Measurements from ENCODE around the gene CACNA1I. TPM values are rescaled to one million over a fixed set of nuclear protein-coding genes. Genes with fewer than 3 reads are reported as not detected.

The CACNA1I gene
- total RNA-seq, 1 donor from 2014 or later = 0.06 TPM

- no peak for DNase-seq (ENCODE audit: low read depth)
- TF ChIP-seq CTCF (conservative IDR thresholded peaks at IDR 0.05; ENCODE audit: low read depth, low read length) = no peak
- no peak overlapping the region for H3K4me3 ChIP-seq (ENCODE audit: low read depth, low read length)
These were observed 10.4 kb upstream of the CACNA1I start for GRCh38 chr22:39560127-39560526.

- no peak for DNase-seq (ENCODE audit: low read depth)
- no peak for TF ChIP-seq CTCF (conservative IDR thresholded peaks at IDR 0.05; ENCODE audit: low read depth, low read length)
- no peak overlapping the region for H3K4me3 ChIP-seq (ENCODE audit: low read depth, low read length)
These were observed 7.6 kb upstream of the CACNA1I start for GRCh38 chr22:39562839-39563489.

- DNase-seq (ENCODE audit: low read depth) = no peak
- no peak overlapping the region for H3K4me3 ChIP-seq (ENCODE audit: low read depth, low read length)
- TF ChIP-seq CTCF (conservative IDR thresholded peaks at IDR 0.05; ENCODE audit: low read depth, low read length) = no peak
These were observed 6.8 kb upstream of the CACNA1I start for GRCh38 chr22:39563571-39564428.

- TF ChIP-seq CTCF (conservative IDR thresholded peaks at IDR 0.05; ENCODE audit: low read depth, low read length) = no peak
- DNase-seq (ENCODE audit: low read depth) = no peak
- no peak overlapping the region for H3K4me3 ChIP-seq (ENCODE audit: low read depth, low read length)
These were observed 5.1 kb upstream of the CACNA1I start for GRCh38 chr22:39565414-39565944.

- no peak for TF ChIP-seq CTCF (conservative IDR thresholded peaks at IDR 0.05; ENCODE audit: low read depth, low read length)
- no peak for DNase-seq (ENCODE audit: low read depth)
- no peak overlapping the region for H3K4me3 ChIP-seq (ENCODE audit: low read depth, low read length)
These were observed 3.2 kb upstream of the CACNA1I start for GRCh38 chr22:39567135-39567946.

- no peak for DNase-seq (ENCODE audit: low read depth)
- no peak for TF ChIP-seq CTCF (conservative IDR thresholded peaks at IDR 0.05; ENCODE audit: low read depth, low read length)
- H3K4me3 ChIP-seq (ENCODE audit: low read depth, low read length) = no peak overlapping the region
These were observed 2.1 kb upstream of the CACNA1I start for GRCh38 chr22:39568278-39568981.
